Parathyroid adenoma (tissue), 2 donors: ENCODE data around the gene MPP1.

Experiments
- H2AFZ ChIP-seq: fragments of 300-600 bp; sonication (generic); one replicate; pipeline ENCODE4 v1.7.0; 2017; ENCODE audit warnings: antibody characterized with exemption, mild to moderate bottlenecking
- H3K27ac ChIP-seq: fragments of 300-600 bp; sonication (generic); one replicate; pipeline ENCODE4 v1.7.0; 2017
- H3K27me3 ChIP-seq: fragments of 300-600 bp; sonication (generic); one replicate; pipeline ENCODE4 v1.7.0; 2017; ENCODE audit warnings: low read length; ENCODE audit not compliant: control insufficient read depth, insufficient read depth
- H3K36me3 ChIP-seq: fragments of 300-600 bp; sonication (generic); one replicate; pipeline ENCODE4 v1.7.0; 2017; ENCODE audit warnings: low read length; ENCODE audit not compliant: control insufficient read depth, insufficient read depth
- H3K4me1 ChIP-seq: fragments of 300-600 bp; sonication (generic); one replicate; pipeline ENCODE4 v1.7.0; 2017; ENCODE audit warnings: control low read depth
- H3K4me2 ChIP-seq: fragments of 300-600 bp; sonication (generic); one replicate; pipeline ENCODE4 v1.7.0; 2017; ENCODE audit warnings: low read length
- H3K4me3 ChIP-seq: fragments of 300-600 bp; sonication (generic); one replicate; pipeline ENCODE4 v1.7.0; 2017; ENCODE audit warnings: low read depth, low read length
- H3K79me2 ChIP-seq: fragments of 300-600 bp; sonication (generic); one replicate; pipeline ENCODE4 v1.7.0; 2017; ENCODE audit warnings: control low read depth
- H3K9ac ChIP-seq: fragments of 300-600 bp; sonication (generic); one replicate; pipeline ENCODE4 v1.7.0; 2017; ENCODE audit warnings: mild to moderate bottlenecking
- H3K9me3 ChIP-seq: fragments of 300-600 bp; sonication (generic); one replicate; pipeline ENCODE4 v1.7.0; 2017; ENCODE audit warnings: low read length; ENCODE audit not compliant: control insufficient read depth
- CTCF ChIP-seq: fragments of 300-600 bp; sonication (generic); IDR thresholded peaks from one replicate; pipeline ENCODE4 v1.7.0; 2017; ENCODE audit warnings: antibody characterized with exemption, mild to moderate bottlenecking
- donor health status: primary hyperparathyroidism.

The MPP1 gene

GRCh38 chrX:154731881-154732280, 73.4 kb downstream of the MPP1 start:
- Histone ChIP-seq H3K4me3 (no peak overlapping the region), H3K9me3 (no peaks in the 10 kb centered on the region), H3K27ac (peak overlapping the region; percentile 86), H3K27me3 (no peaks in the 10 kb centered on the region), H3K9ac (no peak overlapping the region), H3K79me2 (no peaks in the 10 kb centered on the region), H3K36me3 (no peaks in the 10 kb centered on the region), H3K4me2 (no peak overlapping the region), H3K4me1 (peaks cover 30% of the 10 kb centered on the region), H2AFZ (no peak overlapping the region)
- no peak for TF ChIP-seq CTCF

- H2AFZ ChIP-seq: no peak overlapping the region
- no peak overlapping the region for H3K9ac ChIP-seq
- H3K4me2 ChIP-seq: no peak overlapping the region
- H3K79me2 ChIP-seq: no peaks in the 10 kb centered on the region
- no peaks in the 10 kb centered on the region for H3K9me3 ChIP-seq
- no peak overlapping the region for H3K4me3 ChIP-seq
- peaks cover 30% of the 10 kb centered on the region for H3K4me1 ChIP-seq
- no peaks in the 10 kb centered on the region for H3K27me3 ChIP-seq
- no peak for TF ChIP-seq CTCF
- H3K36me3 ChIP-seq: no peaks in the 10 kb centered on the region
- H3K27ac ChIP-seq: peak overlapping the region; percentile 86
Measured at GRCh38 chrX:154731184-154731583, 74.1 kb downstream of the MPP1 start.

- no peaks in the 10 kb centered on the region for H3K27me3 ChIP-seq
- H3K9me3 ChIP-seq: no peaks in the 10 kb centered on the region
- H2AFZ ChIP-seq: peak overlapping the region; percentile 46
- peaks cover 30% of the 10 kb centered on the region for H3K4me1 ChIP-seq
- H3K4me2 ChIP-seq: peak overlapping the region; percentile 26
- H3K4me3 ChIP-seq: no peak overlapping the region
- TF ChIP-seq CTCF: no peak
- H3K36me3 ChIP-seq: no peaks in the 10 kb centered on the region
- H3K27ac ChIP-seq: peak overlapping the region; percentile 86
- no peak overlapping the region for H3K9ac ChIP-seq
- no peaks in the 10 kb centered on the region for H3K79me2 ChIP-seq
Measured at GRCh38 chrX:154730253-154730891, 74.9 kb downstream of the MPP1 start.

GRCh38 chrX:154729439-154729838, 75.8 kb downstream of the MPP1 start:
- no peaks in the 10 kb centered on the region for H3K27me3 ChIP-seq
- no peak for TF ChIP-seq CTCF
- H3K9me3 ChIP-seq: no peaks in the 10 kb centered on the region
- no peaks in the 10 kb centered on the region for H3K79me2 ChIP-seq
- H3K4me1 ChIP-seq: peaks cover 30% of the 10 kb centered on the region
- no peak overlapping the region for H2AFZ ChIP-seq
- no peak overlapping the region for H3K4me3 ChIP-seq
- H3K27ac ChIP-seq: peak overlapping the region; percentile 86
- H3K9ac ChIP-seq: no peak overlapping the region
- H3K36me3 ChIP-seq: no peaks in the 10 kb centered on the region
- peak overlapping the region; percentile 26 for H3K4me2 ChIP-seq
